BLaER1 (cell line): ENCODE measurements around the gene COA4.
"Not testable (repeated sequence)": the region's sequence is repeated elsewhere in the genome, so short reads cannot be mapped to it uniquely, and the experiment has no call there.

Source experiments
- H3K27ac ChIP-seq: shearing (Covaris generic); formaldehyde crosslinking; 2 replicates; pipeline ENCODE4 v1.8.1; 2022
- H3K27me3 ChIP-seq: shearing (Covaris generic); formaldehyde crosslinking; 2 replicates; pipeline ENCODE4 v1.8.1; 2022
- H3K36me3 ChIP-seq: shearing (Covaris generic); formaldehyde crosslinking; 2 replicates; pipeline ENCODE4 v1.8.1; 2022
- H3K4me1 ChIP-seq: shearing (Covaris generic); formaldehyde crosslinking; 2 replicates; pipeline ENCODE4 v1.8.1; 2022
- H3K4me2 ChIP-seq: shearing (Covaris generic); formaldehyde crosslinking; 2 replicates; pipeline ENCODE4 v1.8.1; 2022
- H3K4me3 ChIP-seq: shearing (Covaris generic); formaldehyde crosslinking; 2 replicates; pipeline ENCODE4 v1.8.1; 2022
- H3K9ac ChIP-seq: shearing (Covaris generic); formaldehyde crosslinking; 2 replicates; pipeline ENCODE4 v1.8.1; 2022
- H3K9me3 ChIP-seq: shearing (Covaris generic); formaldehyde crosslinking; 2 replicates; pipeline ENCODE4 v1.8.1; 2022
- H4K20me1 ChIP-seq: shearing (Covaris generic); formaldehyde crosslinking; 2 replicates; pipeline ENCODE4 v1.8.1; 2022
- Cebpa-rat ChIP-seq: shearing (Covaris generic); IDR thresholded peaks from 2 replicates; pipeline ENCODE4 v1.8.1; 2022

Gene COA4

GRCh38 chr11:73889536-73889935, 12.9 kb upstream of the COA4 start:
- no peaks in the 10 kb centered on the region for H3K27me3 ChIP-seq

GRCh38 chr11:73889019-73889418, 12.4 kb upstream of the COA4 start:
- no peak for TF ChIP-seq Cebpa-rat
- no peaks in the 10 kb centered on the region for H3K4me1 ChIP-seq
- H3K36me3 ChIP-seq: peaks cover 68% of the 10 kb centered on the region
- H4K20me1 ChIP-seq: no peaks in the 10 kb centered on the region
- no peak overlapping the region for H3K27ac ChIP-seq
- H3K27me3 ChIP-seq: no peaks in the 10 kb centered on the region
- no peak overlapping the region for H3K4me3 ChIP-seq
- H3K9ac ChIP-seq: no peak overlapping the region
- no peaks in the 10 kb centered on the region for H3K9me3 ChIP-seq
- no peak overlapping the region for H3K4me2 ChIP-seq

More at GRCh38 chr11:73889536-73889935, 12.9 kb upstream of the COA4 start:
- Histone ChIP-seq H3K4me3 (no peak overlapping the region), H3K9ac (no peak overlapping the region), H4K20me1 (no peaks in the 10 kb centered on the region), H3K4me1 (no peaks in the 10 kb centered on the region), H3K36me3 (peaks cover 67% of the 10 kb centered on the region), H3K27ac (no peak overlapping the region), H3K9me3 (no peaks in the 10 kb centered on the region), H3K4me2 (no peak overlapping the region)
- no peak for TF ChIP-seq Cebpa-rat

DNA sequence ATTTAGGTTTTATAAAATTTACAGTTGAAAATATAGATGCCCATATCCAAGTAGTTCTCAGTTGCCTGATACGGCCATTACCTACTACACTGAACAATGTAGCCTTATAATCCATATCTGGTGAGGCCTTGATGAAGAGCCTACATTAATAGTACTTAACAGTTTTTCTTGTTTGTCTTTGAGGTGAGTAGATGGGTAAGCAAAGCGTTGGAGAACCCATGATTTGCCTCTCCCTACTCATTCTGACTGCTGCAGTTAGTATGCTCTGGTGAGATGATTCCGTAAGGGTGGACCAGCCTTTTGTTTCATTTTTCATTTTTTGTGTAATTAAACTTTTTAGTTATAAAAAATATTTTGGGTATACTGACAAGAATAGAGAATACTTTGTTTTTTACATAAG, 11.6 kb upstream of the COA4 start:
- Histone ChIP-seq H3K9me3 (no peaks in the 10 kb centered on the region), H3K36me3 (peaks cover 68% of the 10 kb centered on the region), H3K9ac (no peak overlapping the region)

GRCh38 chr11:73883856-73884255, 7.2 kb upstream of the COA4 start:
- Histone ChIP-seq H3K27ac (no peak overlapping the region), H3K36me3 (peaks cover 45% of the 10 kb centered on the region), H3K4me2 (no peak overlapping the region), H3K9ac (no peak overlapping the region), H3K9me3 (no peaks in the 10 kb centered on the region), H4K20me1 (no peaks in the 10 kb centered on the region), H3K27me3 (no peaks in the 10 kb centered on the region), H3K4me3 (no peak overlapping the region), H3K4me1 (no peaks in the 10 kb centered on the region)
- no peak for TF ChIP-seq Cebpa-rat

More for the DNA sequence above, 11.6 kb upstream of the COA4 start:
- Histone ChIP-seq H3K4me1 (no peaks in the 10 kb centered on the region), H3K27me3 (no peaks in the 10 kb centered on the region), H3K4me3 (no peak overlapping the region), H3K4me2 (no peak overlapping the region), H4K20me1 (no peaks in the 10 kb centered on the region), H3K27ac (no peak overlapping the region)
- no peak for TF ChIP-seq Cebpa-rat

DNA sequence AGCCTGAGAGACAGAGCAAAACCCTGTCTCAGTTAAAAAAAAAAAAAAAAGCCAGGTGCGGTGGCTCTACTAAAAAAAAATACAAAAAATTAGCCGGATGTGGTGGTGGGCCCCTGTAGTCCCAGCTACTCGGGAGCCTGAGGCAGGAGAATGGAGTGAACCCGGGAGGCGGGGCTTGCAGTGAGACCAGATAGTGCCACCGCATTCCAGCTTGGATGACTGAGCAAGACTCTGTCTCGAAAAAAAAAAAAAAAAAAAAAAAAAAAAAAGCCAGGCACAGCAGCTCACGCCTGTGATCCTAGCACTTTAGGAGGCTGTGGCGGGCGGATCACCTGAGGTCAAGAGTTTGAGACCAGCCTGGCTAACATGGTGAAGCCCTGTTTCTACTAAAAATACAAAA, 3.8 kb upstream of the COA4 start:
- H3K27me3 ChIP-seq, H3K27ac ChIP-seq, H3K4me2 ChIP-seq, H3K9ac ChIP-seq, H3K4me3 ChIP-seq, H3K9me3 ChIP-seq, H4K20me1 ChIP-seq: not testable (repeated sequence)
- H3K4me1 ChIP-seq: peaks cover 16% of the 10 kb centered on the region
- H3K36me3 ChIP-seq: peaks cover 25% of the 10 kb centered on the region

DNA sequence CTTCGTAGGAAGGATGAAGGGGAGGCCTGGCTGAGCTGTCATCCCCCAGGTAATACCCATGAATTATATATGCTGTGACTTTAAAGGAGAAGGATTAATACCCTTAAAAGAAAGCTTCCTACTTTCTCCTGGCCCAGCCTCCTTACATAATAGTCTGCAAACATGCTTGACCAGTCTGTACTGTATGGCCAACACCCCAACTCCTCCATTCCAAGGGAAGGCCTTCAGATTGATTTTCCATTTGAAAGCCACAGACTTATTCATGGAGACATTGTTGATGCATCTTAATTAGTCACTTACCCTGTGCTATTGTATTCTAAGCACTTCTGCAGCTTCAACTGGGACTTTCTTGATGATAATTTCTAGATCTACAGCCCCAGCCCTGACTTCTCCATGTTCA, 2.1 kb upstream of the COA4 start:
- Histone ChIP-seq H3K4me3 (no peak overlapping the region), H4K20me1 (peaks cover 9% of the 10 kb centered on the region; the same call in 1 of the 2 replicates), H3K27ac (no peak overlapping the region), H3K9me3 (no peaks in the 10 kb centered on the region), H3K27me3 (no peaks in the 10 kb centered on the region), H3K9ac (no peak overlapping the region), H3K4me1 (peaks cover 26% of the 10 kb centered on the region), H3K4me2 (no peak overlapping the region), H3K36me3 (peaks cover 33% of the 10 kb centered on the region)
- TF ChIP-seq Cebpa-rat: no peak

GRCh38 chr11:73875840-73876239, 806 bp downstream of the COA4 start:
- Histone ChIP-seq H3K9ac (peak overlapping the region; percentile 89), H3K27ac (peak overlapping the region; percentile 91), H3K36me3 (peaks cover 57% of the 10 kb centered on the region)

GRCh38 chr11:73875380-73875779, 1.3 kb downstream of the COA4 start:
- H3K27me3 ChIP-seq: no peaks in the 10 kb centered on the region
- H3K4me3 ChIP-seq: peak overlapping the region; percentile 76
- peak overlapping the region; percentile 89 for H3K9ac ChIP-seq
- H3K4me2 ChIP-seq: peak overlapping the region; percentile 88
- H3K27ac ChIP-seq: peak overlapping the region; percentile 91; the same call in 1 of the 2 replicates
- no peaks in the 10 kb centered on the region for H3K9me3 ChIP-seq
- peaks cover 26% of the 10 kb centered on the region for H3K4me1 ChIP-seq
- peaks cover 61% of the 10 kb centered on the region for H3K36me3 ChIP-seq
- no peak for TF ChIP-seq Cebpa-rat
- H4K20me1 ChIP-seq: peaks cover 21% of the 10 kb centered on the region; the same call in 1 of the 2 replicates

More at GRCh38 chr11:73875840-73876239, 806 bp downstream of the COA4 start:
- Histone ChIP-seq H3K4me1 (peaks cover 26% of the 10 kb centered on the region), H3K27me3 (no peaks in the 10 kb centered on the region), H3K4me3 (peak overlapping the region; percentile 76), H3K9me3 (no peaks in the 10 kb centered on the region), H3K4me2 (peak overlapping the region; percentile 88), H4K20me1 (peaks cover 18% of the 10 kb centered on the region; the same call in 1 of the 2 replicates)
- TF ChIP-seq Cebpa-rat: no peak

DNA sequence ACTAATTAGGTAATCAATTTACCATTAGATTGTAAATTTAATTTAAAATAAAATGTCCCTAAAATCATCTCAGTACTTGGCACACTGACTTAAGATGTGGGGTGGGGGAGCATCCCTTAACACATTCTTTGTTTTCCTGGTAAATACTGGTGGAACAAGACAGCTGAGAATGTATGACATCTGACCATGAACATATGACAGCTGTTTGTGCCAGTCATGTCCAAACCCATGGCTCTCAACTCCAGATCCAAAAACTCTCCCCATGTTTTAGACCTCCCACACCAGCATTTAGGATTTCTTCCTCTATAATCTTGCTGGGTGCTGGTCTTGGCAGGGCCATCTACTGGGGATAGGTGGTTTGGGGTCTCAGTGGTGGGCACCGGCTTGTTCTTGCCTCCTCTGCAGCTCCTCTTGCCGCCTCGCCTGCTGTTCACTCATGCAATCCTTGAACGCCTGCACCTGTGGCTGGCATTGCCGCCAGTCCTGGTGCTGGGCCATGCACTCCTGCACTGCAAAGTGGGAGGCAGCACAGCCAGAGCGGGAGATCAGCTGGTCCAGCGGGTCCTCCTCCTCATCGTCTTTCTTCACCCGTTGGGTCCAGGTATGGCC, 3.8 kb downstream of the COA4 start:
- no peak overlapping the region for H3K4me3 ChIP-seq
- no peak for TF ChIP-seq Cebpa-rat
- no peaks in the 10 kb centered on the region for H3K27me3 ChIP-seq
- H3K4me2 ChIP-seq: no peak overlapping the region
- H3K9ac ChIP-seq: no peak overlapping the region
- H3K36me3 ChIP-seq: peaks cover 74% of the 10 kb centered on the region
- no peak overlapping the region for H3K27ac ChIP-seq
- H3K4me1 ChIP-seq: peaks cover 23% of the 10 kb centered on the region
- H3K9me3 ChIP-seq: no peaks in the 10 kb centered on the region
- H4K20me1 ChIP-seq: peaks cover 25% of the 10 kb centered on the region; the same call in 1 of the 2 replicates

DNA sequence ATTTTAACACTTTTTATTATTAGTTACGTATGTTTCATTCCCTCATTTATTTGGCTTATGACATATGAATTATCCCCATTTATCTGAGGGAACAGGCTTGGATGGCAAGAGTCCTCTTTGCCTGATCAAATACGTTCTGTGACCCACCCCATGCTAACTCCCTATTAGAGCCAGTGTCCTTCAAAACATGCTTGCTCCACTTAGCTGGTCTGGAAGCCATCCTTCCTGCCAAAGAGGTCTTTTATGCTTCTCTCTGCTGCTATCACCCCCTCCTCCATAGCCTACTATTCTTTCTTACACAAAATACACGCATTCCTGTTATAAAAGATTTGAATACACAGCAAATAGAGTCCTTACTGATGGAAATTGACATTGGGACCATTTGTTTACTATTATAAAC, 6.4 kb downstream of the COA4 start:
- no peak overlapping the region for H3K4me3 ChIP-seq
- no peaks in the 10 kb centered on the region for H3K9me3 ChIP-seq
- TF ChIP-seq Cebpa-rat: no peak
- H3K36me3 ChIP-seq: peaks cover 88% of the 10 kb centered on the region
- no peak overlapping the region for H3K27ac ChIP-seq
- no peak overlapping the region for H3K4me2 ChIP-seq
- peaks cover 23% of the 10 kb centered on the region; the same call in 1 of the 2 replicates for H4K20me1 ChIP-seq
- no peaks in the 10 kb centered on the region for H3K27me3 ChIP-seq
- no peak overlapping the region for H3K9ac ChIP-seq
- peaks cover 8% of the 10 kb centered on the region for H3K4me1 ChIP-seq
